ENCODE measurements around the gene COG5.
"Not testable (repeated sequence)": the region's sequence is repeated elsewhere in the genome, so short reads cannot be mapped to it uniquely, and the experiment has no call there.

The COG5 gene

DNA sequence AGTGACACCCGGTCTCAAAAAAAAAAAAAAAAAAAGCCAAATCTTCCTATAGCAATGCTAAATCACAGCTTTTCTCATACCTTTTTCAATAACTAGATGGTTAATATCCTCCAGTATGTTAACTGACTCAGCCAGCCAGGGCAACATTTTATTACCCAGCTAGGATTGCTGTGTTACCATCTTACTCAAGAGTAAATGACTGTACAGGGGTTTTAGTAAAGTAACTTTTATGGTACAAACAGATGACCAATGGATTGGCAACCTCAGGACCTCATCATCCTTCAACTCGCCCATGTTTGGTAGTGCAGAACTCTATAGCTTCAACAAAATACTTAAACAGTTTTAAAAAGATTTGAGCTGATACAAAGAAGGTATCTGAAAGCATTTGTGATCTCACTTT lies 335.4 kb downstream of the COG5 start:
- H3K9me2 ChIP-seq (replicated peaks; ENCODE audit: control insufficient read depth, low read length), result no peaks in the 10 kb centered on the region
- H3K79me2 ChIP-seq (ENCODE audit: control insufficient read depth, low read length), result no peaks in the 10 kb centered on the region
- TF ChIP-seq, protein P1, sequence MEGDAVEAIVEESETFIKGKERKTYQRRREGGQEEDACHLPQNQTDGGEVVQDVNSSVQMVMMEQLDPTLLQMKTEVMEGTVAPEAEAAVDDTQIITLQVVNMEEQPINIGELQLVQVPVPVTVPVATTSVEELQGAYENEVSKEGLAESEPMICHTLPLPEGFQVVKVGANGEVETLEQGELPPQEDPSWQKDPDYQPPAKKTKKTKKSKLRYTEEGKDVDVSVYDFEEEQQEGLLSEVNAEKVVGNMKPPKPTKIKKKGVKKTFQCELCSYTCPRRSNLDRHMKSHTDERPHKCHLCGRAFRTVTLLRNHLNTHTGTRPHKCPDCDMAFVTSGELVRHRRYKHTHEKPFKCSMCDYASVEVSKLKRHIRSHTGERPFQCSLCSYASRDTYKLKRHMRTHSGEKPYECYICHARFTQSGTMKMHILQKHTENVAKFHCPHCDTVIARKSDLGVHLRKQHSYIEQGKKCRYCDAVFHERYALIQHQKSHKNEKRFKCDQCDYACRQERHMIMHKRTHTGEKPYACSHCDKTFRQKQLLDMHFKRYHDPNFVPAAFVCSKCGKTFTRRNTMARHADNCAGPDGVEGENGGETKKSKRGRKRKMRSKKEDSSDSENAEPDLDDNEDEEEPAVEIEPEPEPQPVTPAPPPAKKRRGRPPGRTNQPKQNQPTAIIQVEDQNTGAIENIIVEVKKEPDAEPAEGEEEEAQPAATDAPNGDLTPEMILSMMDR (IDR thresholded peaks at IDR 0.05; ENCODE audit: low read depth, low read length, poor library complexity, severe bottlenecking), result no peak
- no peak for TF ChIP-seq EZH2phosphoT487 (IDR thresholded peaks at IDR 0.05; ENCODE audit: borderline replicate concordance, low read length)
- H3K4me1 ChIP-seq (ENCODE audit: control insufficient read depth, low read length), result peaks cover 6% of the 10 kb centered on the region
- no peaks in the 10 kb centered on the region for H3K27me3 ChIP-seq (ENCODE audit: control insufficient read depth, low read length)
- H4K20me1 ChIP-seq (ENCODE audit: control insufficient read depth, insufficient read depth, low read depth, low read length), result no peaks in the 10 kb centered on the region
- H3F3A ChIP-seq (ENCODE audit: control insufficient read depth, insufficient read depth), result no peaks in the 10 kb centered on the region
- no peaks in the 10 kb centered on the region for H3K36me3 ChIP-seq (ENCODE audit: control insufficient read depth, low read length)
- H3K9me3 ChIP-seq (ENCODE audit: control insufficient read depth, insufficient read depth, low read length), result no peaks in the 10 kb centered on the region
- no peak overlapping the region for H3K4me2 ChIP-seq (ENCODE audit: low read length)
- no peak overlapping the region for H3K27ac ChIP-seq (ENCODE audit: low read depth, low read length)
- no peak overlapping the region for H3K4me3 ChIP-seq (ENCODE audit: low read length)

DNA sequence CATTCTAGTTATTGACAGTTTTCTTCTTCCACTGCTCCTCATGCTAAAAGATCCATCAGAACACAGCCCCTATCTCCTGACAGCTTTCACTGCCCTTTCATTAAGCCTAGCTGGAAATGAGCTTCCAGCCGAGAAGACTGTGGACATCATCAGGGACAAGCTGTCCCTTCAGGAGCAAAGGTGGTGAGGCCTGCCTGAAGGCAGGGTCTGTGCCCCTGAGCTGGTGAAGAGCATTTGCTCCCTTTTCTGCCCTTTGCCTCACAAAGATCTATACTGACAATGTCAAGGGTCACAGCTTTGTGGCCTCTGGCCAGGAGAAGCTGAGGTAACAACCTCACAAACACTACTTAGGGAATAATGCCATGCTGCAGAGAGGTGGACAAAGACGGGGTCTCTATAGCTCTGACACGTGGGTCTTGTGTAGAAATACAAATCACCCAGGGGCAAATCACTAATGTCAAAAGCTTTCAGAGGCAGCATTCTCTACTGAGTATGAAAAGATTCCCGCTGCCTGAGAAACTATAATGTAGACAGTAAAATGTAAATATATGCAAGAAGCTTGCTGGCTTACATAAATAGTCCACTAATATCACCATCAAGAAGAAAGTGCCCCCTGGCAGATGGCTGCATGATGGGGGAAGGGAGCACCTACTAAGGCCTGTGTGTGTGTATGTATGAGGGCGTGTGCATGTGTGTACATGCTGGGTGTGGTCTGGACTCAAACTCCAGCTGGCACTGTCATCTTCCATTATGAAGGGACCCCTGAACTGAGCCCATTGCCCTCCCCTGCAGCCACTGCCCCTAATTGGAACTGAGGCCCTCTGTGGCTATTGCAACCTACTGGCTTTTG lies 339.1 kb downstream of the COG5 start:
- Histone ChIP-seq H3K27ac (ENCODE audit: low read depth, low read length) (no peak overlapping the region), H3K79me2 (ENCODE audit: control insufficient read depth, low read length) (no peaks in the 10 kb centered on the region), H3K4me2 (ENCODE audit: low read length) (no peak overlapping the region), H3K4me1 (ENCODE audit: control insufficient read depth, low read length) (no peaks in the 10 kb centered on the region), H3F3A (ENCODE audit: control insufficient read depth, insufficient read depth) (no peaks in the 10 kb centered on the region), H3K9me2 (replicated peaks; ENCODE audit: control insufficient read depth, low read length) (no peaks in the 10 kb centered on the region), H3K27me3 (ENCODE audit: control insufficient read depth, low read length) (no peaks in the 10 kb centered on the region), H3K36me3 (ENCODE audit: control insufficient read depth, low read length) (no peaks in the 10 kb centered on the region), H3K4me3 (ENCODE audit: low read length) (no peak overlapping the region), H3K9me3 (ENCODE audit: control insufficient read depth, insufficient read depth, low read length) (no peaks in the 10 kb centered on the region), H4K20me1 (ENCODE audit: control insufficient read depth, insufficient read depth, low read depth, low read length) (no peaks in the 10 kb centered on the region)
- TF ChIP-seq EZH2phosphoT487 (IDR thresholded peaks at IDR 0.05; ENCODE audit: borderline replicate concordance, low read length), result no peak
- TF ChIP-seq, protein P1 (IDR thresholded peaks at IDR 0.05; ENCODE audit: low read depth, low read length, poor library complexity, severe bottlenecking), result no peak

DNA sequence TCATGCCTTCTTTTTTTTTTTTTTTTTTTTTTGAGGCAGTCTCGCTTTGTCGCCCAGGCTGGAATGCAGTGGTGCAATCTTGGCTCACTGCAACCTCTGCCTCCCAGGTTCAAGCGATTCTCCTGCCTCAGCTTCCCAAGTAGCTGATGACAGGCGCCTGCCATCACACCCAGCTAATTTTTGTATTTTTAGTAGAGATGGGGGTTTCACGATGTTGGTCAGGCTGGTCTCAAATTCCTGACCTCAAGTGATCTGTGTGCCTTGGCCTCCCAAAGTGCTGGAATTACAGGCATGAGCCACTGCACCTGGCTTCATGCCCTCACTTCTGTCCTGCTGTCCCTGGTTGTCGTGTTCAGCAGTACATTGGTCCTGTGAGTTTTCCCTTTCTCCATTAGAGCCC lies 342.9 kb downstream of the COG5 start:
- H3K27me3 ChIP-seq (ENCODE audit: control insufficient read depth, low read length); H3K36me3 ChIP-seq (ENCODE audit: control insufficient read depth, low read length); H3F3A ChIP-seq (ENCODE audit: control insufficient read depth, insufficient read depth); H3K79me2 ChIP-seq (ENCODE audit: control insufficient read depth, low read length); H3K9me2 ChIP-seq (replicated peaks; ENCODE audit: control insufficient read depth, low read length); H3K4me3 ChIP-seq (ENCODE audit: low read length); H3K4me2 ChIP-seq (ENCODE audit: low read length); H3K27ac ChIP-seq (ENCODE audit: low read depth, low read length); H4K20me1 ChIP-seq (ENCODE audit: control insufficient read depth, insufficient read depth, low read depth, low read length); H3K9me3 ChIP-seq (ENCODE audit: control insufficient read depth, insufficient read depth, low read length); H3K4me1 ChIP-seq (ENCODE audit: control insufficient read depth, low read length): not testable (repeated sequence)

DNA sequence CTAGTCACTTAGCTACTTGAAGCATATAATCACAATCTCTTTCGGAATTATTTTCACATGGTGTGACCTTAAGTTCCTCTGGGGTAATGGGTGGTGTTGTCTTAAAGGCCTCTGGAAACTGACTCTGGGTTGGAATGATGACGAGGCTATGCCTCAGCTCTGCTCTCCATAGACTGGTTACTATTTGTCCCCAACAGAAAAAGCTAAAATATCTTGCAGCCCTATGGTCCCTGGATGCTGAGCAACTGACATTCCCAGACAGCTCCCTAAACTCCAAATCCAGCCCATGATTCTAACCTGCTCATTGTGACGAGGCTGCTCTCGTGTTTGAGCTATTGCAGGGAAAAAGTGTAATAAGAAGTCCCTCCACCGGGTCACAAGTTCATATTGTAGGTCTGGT lies 343.4 kb downstream of the COG5 start:
- H3F3A ChIP-seq (ENCODE audit: control insufficient read depth, insufficient read depth), result no peaks in the 10 kb centered on the region; the same call in 1 of the 2 replicates
- no peaks in the 10 kb centered on the region for H3K79me2 ChIP-seq (ENCODE audit: control insufficient read depth, low read length)
- no peak overlapping the region for H3K27ac ChIP-seq (ENCODE audit: low read depth, low read length)
- no peaks in the 10 kb centered on the region for H4K20me1 ChIP-seq (ENCODE audit: control insufficient read depth, insufficient read depth, low read depth, low read length)
- no peaks in the 10 kb centered on the region for H3K9me2 ChIP-seq (replicated peaks; ENCODE audit: control insufficient read depth, low read length)
- H3K9me3 ChIP-seq (ENCODE audit: control insufficient read depth, insufficient read depth, low read length), result no peaks in the 10 kb centered on the region
- H3K4me1 ChIP-seq (ENCODE audit: control insufficient read depth, low read length), result peaks cover 3% of the 10 kb centered on the region; the same call in 1 of the 2 replicates
- H3K4me3 ChIP-seq (ENCODE audit: low read length), result no peak overlapping the region
- H3K27me3 ChIP-seq (ENCODE audit: control insufficient read depth, low read length), result no peaks in the 10 kb centered on the region
- no peak overlapping the region for H3K4me2 ChIP-seq (ENCODE audit: low read length)
- TF ChIP-seq, protein P1 (IDR thresholded peaks at IDR 0.05; ENCODE audit: low read depth, low read length, poor library complexity, severe bottlenecking), result no peak
- no peak for TF ChIP-seq EZH2phosphoT487 (IDR thresholded peaks at IDR 0.05; ENCODE audit: borderline replicate concordance, low read length)
- H3K36me3 ChIP-seq (ENCODE audit: control insufficient read depth, low read length), result no peaks in the 10 kb centered on the region

Measured in DOHH2 (cell line).